ENCODE measurements around the gene CLIP1. TPM values are rescaled to one million over a fixed set of nuclear protein-coding genes. Genes with fewer than 3 reads are reported as not detected.
"Not testable (repeated sequence)": the region's sequence is repeated elsewhere in the genome, so short reads cannot be mapped to it uniquely, and the experiment has no call there.

Gene CLIP1
- polyA plus RNA-seq, 1 donor (not counting 4 experiments of a cell fraction or from before 2014, with no cell fraction given): 54.0 TPM

GRCh38 chr12:122420471-122421162 lies 1.9 kb downstream of the CLIP1 start:
- DNase-seq (ENCODE audit: low read depth, low spot score): no peak
- H4K20me1 ChIP-seq (ENCODE audit: control insufficient read depth, extremely low read depth, insufficient read depth, low read length): no peaks in the 10 kb centered on the region
- FAIRE-seq: no peak

GRCh38 chr12:122419094-122419493 lies 3.4 kb downstream of the CLIP1 start:
- Histone ChIP-seq H3K4me1 (ENCODE audit: control insufficient read depth, extremely low read depth, insufficient read depth, low read length) (peaks cover 19% of the 10 kb centered on the region), H3K79me2 (ENCODE audit: control insufficient read depth, insufficient read depth, low read length) (peaks cover 70% of the 10 kb centered on the region)
- DNase-seq (ENCODE audit: low read depth, low spot score); H3K27ac ChIP-seq (ENCODE audit: control insufficient read depth, insufficient read depth, low read length); H2AFZ ChIP-seq (ENCODE audit: control insufficient read depth, low read length); FAIRE-seq; H3K9me3 ChIP-seq (ENCODE audit: control insufficient read depth, low read depth, low read length); H3K4me3 ChIP-seq (ENCODE audit: control insufficient read depth in 2 of 3, extremely low read depth in 1 of 3, insufficient read depth in 2 of 3, low read depth in 1 of 3, low read length in 3 of 3); dilution Hi-C loops (cut with MboI; ENCODE audit: extremely low pct_ligation_motif_present, low sequenced_read_pairs); H3K27me3 ChIP-seq (ENCODE audit: control insufficient read depth, extremely low read depth, insufficient read depth, low read length); H3K36me3 ChIP-seq (ENCODE audit: control insufficient read depth in 2 of 2, extremely low read depth in 1 of 2, insufficient read depth in 2 of 2, low read length in 2 of 2); H3K9me1 ChIP-seq (ENCODE audit: control insufficient read depth, extremely low read depth, insufficient read depth, low read length); H4K20me1 ChIP-seq (ENCODE audit: control insufficient read depth, extremely low read depth, insufficient read depth, low read length); H3K9ac ChIP-seq (ENCODE audit: control insufficient read depth, extremely low read depth, insufficient read depth, low read length); H3K4me2 ChIP-seq (ENCODE audit: control insufficient read depth, extremely low read depth, insufficient read depth, low read depth, low read length): not testable (repeated sequence)

More at GRCh38 chr12:122420471-122421162, 1.9 kb downstream of the CLIP1 start:
- H3K36me3 ChIP-seq (ENCODE audit: control insufficient read depth in 2 of 2, extremely low read depth in 1 of 2, insufficient read depth in 2 of 2, low read length in 2 of 2): no peaks in the 10 kb centered on the region
- peaks cover 60% of the 10 kb centered on the region for H3K79me2 ChIP-seq (ENCODE audit: control insufficient read depth, insufficient read depth, low read length)
- no peak overlapping the region for H2AFZ ChIP-seq (ENCODE audit: control insufficient read depth, low read length)
- H3K4me3 ChIP-seq (ENCODE audit: control insufficient read depth in 2 of 3, extremely low read depth in 1 of 3, insufficient read depth in 2 of 3, low read depth in 1 of 3, low read length in 3 of 3): peak overlapping the region; percentile 62 to 86 (median 84)
- H3K27me3 ChIP-seq (ENCODE audit: control insufficient read depth, extremely low read depth, insufficient read depth, low read length): no peaks in the 10 kb centered on the region
- H3K9me1 ChIP-seq (ENCODE audit: control insufficient read depth, extremely low read depth, insufficient read depth, low read length): peaks cover 4% of the 10 kb centered on the region
- H3K9ac ChIP-seq (ENCODE audit: control insufficient read depth, extremely low read depth, insufficient read depth, low read length): peak overlapping the region; percentile 95
- H3K4me2 ChIP-seq (ENCODE audit: control insufficient read depth, extremely low read depth, insufficient read depth, low read depth, low read length): peak overlapping the region; percentile 77
- dilution Hi-C loops (cut with MboI; ENCODE audit: extremely low pct_ligation_motif_present, low sequenced_read_pairs): no loop called here
- peak overlapping the region; percentile 90 for H3K27ac ChIP-seq (ENCODE audit: control insufficient read depth, insufficient read depth, low read length)
- peaks cover 19% of the 10 kb centered on the region for H3K4me1 ChIP-seq (ENCODE audit: control insufficient read depth, extremely low read depth, insufficient read depth, low read length)
- no peaks in the 10 kb centered on the region for H3K9me3 ChIP-seq (ENCODE audit: control insufficient read depth, low read depth, low read length)
- TF ChIP-seq CTCF (optimal IDR thresholded peaks at IDR 0.05 in 1 of 3, IDR thresholded peaks at IDR 0.05 in 1 of 3, conservative IDR thresholded peaks at IDR 0.05 in 1 of 3; ENCODE audit: extremely low read depth in 1 of 3, insufficient read depth in 2 of 3, low read length in 3 of 3) (no peak), EZH2 (IDR thresholded peaks at IDR 0.05; ENCODE audit: low read length) (no peak)

GRCh38 chr12:122415665-122416064 lies 6.8 kb downstream of the CLIP1 start:
- FAIRE-seq; H3K9me3 ChIP-seq (ENCODE audit: control insufficient read depth, low read depth, low read length); H3K36me3 ChIP-seq (ENCODE audit: control insufficient read depth in 2 of 2, extremely low read depth in 1 of 2, insufficient read depth in 2 of 2, low read length in 2 of 2); H3K4me2 ChIP-seq (ENCODE audit: control insufficient read depth, extremely low read depth, insufficient read depth, low read depth, low read length); H3K9ac ChIP-seq (ENCODE audit: control insufficient read depth, extremely low read depth, insufficient read depth, low read length); H3K9me1 ChIP-seq (ENCODE audit: control insufficient read depth, extremely low read depth, insufficient read depth, low read length); H3K27ac ChIP-seq (ENCODE audit: control insufficient read depth, insufficient read depth, low read length); H3K4me3 ChIP-seq (ENCODE audit: control insufficient read depth in 2 of 3, extremely low read depth in 1 of 3, insufficient read depth in 2 of 3, low read depth in 1 of 3, low read length in 3 of 3); H3K4me1 ChIP-seq (ENCODE audit: control insufficient read depth, extremely low read depth, insufficient read depth, low read length); H4K20me1 ChIP-seq (ENCODE audit: control insufficient read depth, extremely low read depth, insufficient read depth, low read length); DNase-seq (ENCODE audit: low read depth, low spot score); H3K27me3 ChIP-seq (ENCODE audit: control insufficient read depth, extremely low read depth, insufficient read depth, low read length); dilution Hi-C loops (cut with MboI; ENCODE audit: extremely low pct_ligation_motif_present, low sequenced_read_pairs); H2AFZ ChIP-seq (ENCODE audit: control insufficient read depth, low read length): not testable (repeated sequence)
- peaks cover 90% of the 10 kb centered on the region for H3K79me2 ChIP-seq (ENCODE audit: control insufficient read depth, insufficient read depth, low read length)
